T-cell (primary cell): ENCODE data around the gene WDCP. TPM values are rescaled to one million over a fixed set of nuclear protein-coding genes. Genes with fewer than 3 reads are reported as not detected.

Experiments used
- ATAC-seq, 4 experiments: fragments of 200-7000 bp in 3 of 4; fragments of 150-1000 bp in 1 of 4; cut with Tn5 transposase; replicated peaks in 1 of 4; 1 replicate in 3 of 4; 2 replicates in 1 of 4; pipeline ENCODE4 v1.10.0; 2021; ENCODE audit warnings: moderate library complexity in 3 of 4, mild to moderate bottlenecking in 2 of 4, moderate number of reproducible peaks in 1 of 4
- CTCF ChIA-PET, 2 donors: fragments of 300-600 bp; sonication (Branson Sonifier 250); formaldehyde crosslinking; loops; one replicate each; lab custom pipeline; 2022; ENCODE audit warnings: antibody characterized with exemption in 2 of 2; lab: Charles Lee
- POLR2A ChIA-PET, 2 donors: fragments of 300-600 bp; sonication (Branson Sonifier 250); formaldehyde crosslinking; loops; one replicate each; lab custom pipeline; 2022; ENCODE audit warnings: antibody characterized with exemption in 2 of 2; lab: Charles Lee
- DNase-seq, 35 experiments: peaks; one replicate each; pipeline versions ENCODE4 v3.0.0 to v3.0.0-alpha.2; 2013 to 2023
- H3K27ac ChIP-seq: one replicate; pipeline ENCODE4 v1.5.1; 2013; ENCODE audit warnings: low read length
- H3K27me3 ChIP-seq, 2 experiments: replicated peaks in 1 of 2; 1 replicate in 1 of 2; 2 replicates in 1 of 2; pipeline versions ENCODE4 v1.6.1 to v1.7.0; 2013; ENCODE audit warnings: low read length in 1 of 2, mixed read lengths in 1 of 2; ENCODE audit not compliant: control insufficient read depth in 2 of 2, insufficient read depth in 2 of 2; ENCODE audit errors: extremely low read depth in 1 of 2
- H3K36me3 ChIP-seq, 2 donors: 1 replicate in 1 of 2; 2 replicates in 1 of 2; pipeline versions ENCODE4 v1.6.1 to v1.7.0; 2013; ENCODE audit warnings: low read length in 1 of 2; ENCODE audit not compliant: control insufficient read depth in 2 of 2, insufficient read depth in 1 of 2; ENCODE audit errors: extremely low read depth in 1 of 2
- H3K4me1 ChIP-seq, 2 experiments: 1 replicate in 1 of 2; 2 replicates in 1 of 2; pipeline versions ENCODE4 v1.6.1 to v1.7.0; 2013; ENCODE audit warnings: low read length in 2 of 2, mixed read lengths in 1 of 2; ENCODE audit not compliant: insufficient read depth in 2 of 2, control insufficient read depth in 1 of 2; ENCODE audit errors: extremely low read depth in 1 of 2
- H3K4me3 ChIP-seq, 2 donors: 1 replicate in 1 of 2; 2 replicates in 1 of 2; pipeline versions ENCODE4 v1.5.1 to v1.7.0; 2013; ENCODE audit warnings: mild to moderate bottlenecking in 2 of 2, low read length in 1 of 2, moderate library complexity in 1 of 2; ENCODE audit not compliant: control insufficient read depth in 1 of 2; ENCODE audit errors: extremely low read depth in 1 of 2
- H3K9me3 ChIP-seq: 2 replicates; pipeline ENCODE4 v1.7.0; 2013
- H3K27ac Mint-ChIP-seq, 2 donors: one replicate each; pipeline ENCODE4 v1.8.0; 2020 to 2021; ENCODE audit warnings: mild to moderate bottlenecking in 2 of 2, mixed read lengths in 2 of 2
- H3K27me3 Mint-ChIP-seq, 2 donors: one replicate each; pipeline ENCODE4 v1.8.0; 2021 to 2022; ENCODE audit warnings: mixed read lengths in 2 of 2
- H3K36me3 Mint-ChIP-seq: one replicate; pipeline ENCODE4 v1.8.0; 2021; ENCODE audit warnings: mixed read lengths
- H3K4me1 Mint-ChIP-seq, 3 donors: one replicate each; pipeline ENCODE4 v1.8.0; 2020 to 2022; ENCODE audit warnings: mixed read lengths in 3 of 3, mild to moderate bottlenecking in 1 of 3
- H3K4me3 Mint-ChIP-seq, 3 donors: one replicate each; pipeline ENCODE4 v1.8.0; 2020 to 2022; ENCODE audit warnings: mild to moderate bottlenecking in 3 of 3, mixed read lengths in 3 of 3, moderate library complexity in 3 of 3
- H3K9me3 Mint-ChIP-seq, 3 donors: one replicate each; pipeline ENCODE4 v1.8.0; 2020 to 2022; ENCODE audit warnings: mixed read lengths in 3 of 3
- WGBS: methylation state at CpG from one replicate; pipeline ENCODE4 v1.1.5; 2013; ENCODE audit warnings: missing lambda C conversion rate; ENCODE audit not compliant: insufficient coverage; 5-methylcytosine and 5-hydroxymethylcytosine counted together
- total RNA-seq, 35 experiments: library from RNA in 6 of 35; stranded (reverse) in 6 of 35; fragments of 120-200 nt in 1 of 35; gene quantifications; one replicate each; pipeline versions ENCODE4 v1.2.1 to v1.2.4 and lab custom pipeline; 2013 to 2026

WDCP gene
- total RNA-seq, 5 donors from 2014 or later (not counting 1 experiment from before 2014, with no cell fraction given) = 6.1 to 18.9 (median 18.2) TPM

GRCh38 chr2:24077879-24078278, 30.7 kb upstream of the WDCP start:
- Histone ChIP-seq H3K4me1 (peaks cover 7 to 25% of the 10 kb centered on the region in 2 experiments), H3K9me3 (no peaks in the 10 kb centered on the region), H3K27ac (peak overlapping the region; percentile 77), H3K4me3 (no peak overlapping the region), H3K36me3 (peaks cover 0 to 11% of the 10 kb centered on the region in 2 donors), H3K27me3 (no peaks in the 10 kb centered on the region)
- no peaks in the 10 kb centered on the region for H3K27me3 Mint-ChIP-seq
- peak overlapping the region; percentile 96 to 100 (median 98) for H3K4me3 Mint-ChIP-seq
- H3K36me3 Mint-ChIP-seq = peaks cover 12% of the 10 kb centered on the region
- peaks cover 26 to 33% (median 31%) of the 10 kb centered on the region in 3 donors for H3K4me1 Mint-ChIP-seq
- POLR2A ChIA-PET = no interaction called here
- WGBS = 100% methylated on average over 1 of the region's 2 CpGs
- DNase-seq (no peak), ATAC-seq (no peak)
- CTCF ChIA-PET = interaction anchor here in 1 of 2 donors (0.7 to 1.0 kb wide), 2 partner anchors 12 to 253 kb away, joined by 3 to 7 read pairs; no protein-coding TSS in a partner anchor
- H3K9me3 Mint-ChIP-seq = no peaks in the 10 kb centered on the region
- peak overlapping the region; percentile 80 to 84 for H3K27ac Mint-ChIP-seq

- DNase-seq (no peak), ATAC-seq (no peak)
- Mint-ChIP-seq H3K4me1 (peaks cover 26 to 35% (median 34%) of the 10 kb centered on the region in 3 donors), H3K9me3 (no peaks in the 10 kb centered on the region), H3K27ac (peak overlapping the region; percentile 80 to 84), H3K4me3 (peak overlapping the region; percentile 96 to 100 (median 98)), H3K27me3 (no peaks in the 10 kb centered on the region), H3K36me3 (peaks cover 15% of the 10 kb centered on the region)
- peaks cover 7 to 25% of the 10 kb centered on the region in 2 experiments for H3K4me1 ChIP-seq
- CTCF ChIA-PET = interaction anchor here in 1 of 2 donors (1.2 to 1.4 kb wide), 2 partner anchors 7 to 10 kb away, joined by 3 to 6 read pairs; partner anchors contain the start of gene TP53I3
- POLR2A ChIA-PET = interaction anchor here in 1 of 2 donors (0.6 to 1.5 kb wide), 2 partner anchors 30 to 716 kb away, joined by 3 to 26 read pairs; partner anchors contain the start of gene WDCP
- 46% methylated on average over 6 of the region's 9 CpGs for WGBS
- H3K36me3 ChIP-seq = peaks cover 0 to 15% of the 10 kb centered on the region in 2 donors
- peak overlapping the region; percentile 77 for H3K27ac ChIP-seq
- H3K4me3 ChIP-seq = peak overlapping the region; percentile 42 to 97
- no peaks in the 10 kb centered on the region for H3K9me3 ChIP-seq
- no peaks in the 10 kb centered on the region for H3K27me3 ChIP-seq
Measured at GRCh38 chr2:24077535-24077877, 30.3 kb upstream of the WDCP start.

- Mint-ChIP-seq H3K27me3 (no peaks in the 10 kb centered on the region), H3K36me3 (peaks cover 19% of the 10 kb centered on the region), H3K4me3 (peak overlapping the region; percentile 96 to 100 (median 98)), H3K4me1 (peaks cover 31 to 39% (median 38%) of the 10 kb centered on the region in 3 donors), H3K9me3 (no peaks in the 10 kb centered on the region), H3K27ac (peak overlapping the region; percentile 98 to 100)
- Histone ChIP-seq H3K9me3 (no peaks in the 10 kb centered on the region), H3K27ac (peak overlapping the region; percentile 77), H3K4me3 (peak overlapping the region; percentile 42 to 97), H3K36me3 (peaks cover 0 to 16% of the 10 kb centered on the region in 2 donors), H3K4me1 (peaks cover 7 to 25% of the 10 kb centered on the region in 2 experiments), H3K27me3 (no peaks in the 10 kb centered on the region)
- ChIA-PET CTCF (interaction anchor here (0.7 to 2.3 kb wide), 11 partner anchors 8 to 252 kb away, joined by 3 to 20 read pairs (median 4); partner anchors contain the start of genes ATAD2B (in 2 of the 2), FKBP1B (in 1 of the 2), TP53I3 (in 1 of the 2) and WDCP (in 1 of the 2)), POLR2A (interaction anchor here (0.6 to 1.8 kb wide), 10 partner anchors 11 to 717 kb away, joined by 3 to 26 read pairs (median 4); partner anchors contain the start of genes ATAD2B (in 1 of the 2), FKBP1B (in 1 of the 2) and WDCP (in 1 of the 2))
- DNase-seq (peak in 4 of 35 experiments; percentile 3 to 16 (median 10)), ATAC-seq (peak in 2 of 4 experiments; percentile 1 to 25)
- 2% methylated on average over 41 of the region's 41 CpGs for WGBS
Measured at GRCh38 chr2:24076849-24077534, 29.8 kb upstream of the WDCP start.

GRCh38 chr2:24075915-24076848, 29.0 kb upstream of the WDCP start, which contains the start of gene SF3B6:
SF3B6 (minus strand) TSS chr2:24076326; CDS start chr2:24076229, 97 bp downstream.
- Histone ChIP-seq H3K27ac (peak within 1 kb of the TSS; percentile 94), H3K36me3 (peaks cover 0 to 21% of the 10 kb centered on the region in 2 donors), H3K4me3 (peak within 1 kb of the TSS; percentile 93 to 97), H3K4me1 (peaks cover 7 to 25% of the 10 kb centered on the region in 2 experiments), H3K27me3 (no peaks in the 10 kb centered on the region), H3K9me3 (no peaks in the 10 kb centered on the region)
- ATAC-seq = peak; percentile 84 to 88 (median 86)
- DNase-seq = peak; percentile 98 to 100 (median 100)
- H3K4me3 Mint-ChIP-seq = peak within 1 kb of the TSS; percentile 96 to 100 (median 98)
- H3K27me3 Mint-ChIP-seq = no peaks in the 10 kb centered on the region
- POLR2A ChIA-PET = interaction anchor here (0.5 to 1.8 kb wide), 12 partner anchors 10 to 662 kb away, joined by 3 to 26 read pairs (median 4); partner anchors contain the start of genes ATAD2B (in 1 of the 2), FKBP1B (in 1 of the 2) and WDCP (in 1 of the 2)
- under 1% methylated on average over 57 of the region's 64 CpGs for WGBS
- H3K4me1 Mint-ChIP-seq = peaks cover 33 to 39% (median 38%) of the 10 kb centered on the region in 3 donors
- CTCF ChIA-PET = interaction anchor here (0.6 to 2.3 kb wide), 13 partner anchors 9 to 1350 kb away, joined by 3 to 20 read pairs (median 4); partner anchors contain the start of genes ATAD2B (in 2 of the 2), FKBP1B (in 1 of the 2), TP53I3 (in 1 of the 2) and WDCP (in 1 of the 2)
- H3K36me3 Mint-ChIP-seq = peaks cover 16% of the 10 kb centered on the region
- no peaks in the 10 kb centered on the region for H3K9me3 Mint-ChIP-seq
- H3K27ac Mint-ChIP-seq = peak within 1 kb of the TSS; percentile 98 to 100

GRCh38 chr2:24075259-24075658, 28.1 kb upstream of the WDCP start:
- Histone ChIP-seq H3K4me1 (peaks cover 7 to 25% of the 10 kb centered on the region in 2 experiments), H3K27me3 (no peaks in the 10 kb centered on the region), H3K36me3 (peaks cover 0 to 25% of the 10 kb centered on the region in 2 donors), H3K4me3 (peak overlapping the region; percentile 6 to 97), H3K9me3 (no peaks in the 10 kb centered on the region), H3K27ac (peak overlapping the region; percentile 94)
- Mint-ChIP-seq H3K27me3 (no peaks in the 10 kb centered on the region), H3K4me3 (peak overlapping the region; percentile 96 to 100 (median 98)), H3K27ac (peak overlapping the region; percentile 98 to 100), H3K36me3 (peaks cover 14% of the 10 kb centered on the region), H3K9me3 (no peaks in the 10 kb centered on the region), H3K4me1 (peaks cover 33 to 40% (median 39%) of the 10 kb centered on the region in 3 donors)
- WGBS = no CpG with 5 or more reads among the region's 5 CpGs
- ChIA-PET CTCF (interaction anchor here in 1 of 2 donors (2.3 kb wide), 1 partner anchor 28 kb away, joined by 15 read pairs; the partner anchor contains the start of gene WDCP), POLR2A (interaction anchor here in 1 of 2 donors (0.7 kb wide), 1 partner anchor 28 kb away, joined by 7 read pairs; no protein-coding TSS in a partner anchor)
- DNase-seq (no peak), ATAC-seq (no peak)
